B cell (primary cell): ENCODE results near the gene HESX1. TPM values are rescaled to one million over a fixed set of nuclear protein-coding genes. Genes with fewer than 3 reads are reported as not detected.

ENCODE experiments used
- ATAC-seq: fragments of 200-7000 bp; cut with Tn5 transposase; one replicate; pipeline ENCODE4 v1.10.0; 2021; ENCODE audit warnings: low read depth, mild to moderate bottlenecking, moderate number of reproducible peaks, moderate library complexity
- CTCF ChIA-PET: fragments of 350-600 bp; sonication (Branson Sonifier 250); formaldehyde crosslinking; loops from one replicate; lab custom pipeline; 2021; ENCODE audit warnings: antibody characterized with exemption, inconsistent platforms; lab: Charles Lee
- POLR2A ChIA-PET: fragments of 350-600 bp; sonication (Branson Sonifier 250); formaldehyde crosslinking; loops from one replicate; lab custom pipeline; 2021; ENCODE audit warnings: antibody characterized with exemption; lab: Charles Lee
- DNase-seq: peaks from one replicate; pipeline ENCODE4 v3.0.0; 2013
- H2AFZ ChIP-seq: 2 replicates; pipeline ENCODE4 v1.6.1; 2012; ENCODE audit warnings: mild to moderate bottlenecking, low read depth, low read length; ENCODE audit not compliant: insufficient read depth, poor library complexity, severe bottlenecking
- H3K27ac ChIP-seq, 2 donors: 1 replicate in 1 of 2; 2 replicates in 1 of 2; pipeline ENCODE4 v1.5.1; 2012 to 2013; ENCODE audit warnings: low read length in 2 of 2, mild to moderate bottlenecking in 2 of 2, moderate library complexity in 1 of 2
- H3K27me3 ChIP-seq, 4 experiments: fragments of 200-600 bp in 1 of 4; sonication (generic) in 1 of 4; replicated peaks in 1 of 4; 1 replicate in 2 of 4; 2 replicates in 2 of 4; pipeline versions ENCODE4 v1.6.1 to v1.7.0; 2013 to 2016; ENCODE audit warnings: low read length in 3 of 4, mild to moderate bottlenecking in 2 of 4, mixed read lengths in 1 of 4, moderate library complexity in 1 of 4; ENCODE audit not compliant: insufficient read depth in 4 of 4, control insufficient read depth in 3 of 4; ENCODE audit errors: control extremely low read depth in 1 of 4
- H3K36me3 ChIP-seq, 2 experiments: replicated peaks in 1 of 2; 1 replicate in 1 of 2; 2 replicates in 1 of 2; pipeline versions ENCODE4 v1.6.1 to v1.7.1; 2013; ENCODE audit warnings: low read length in 1 of 2; ENCODE audit not compliant: insufficient read depth in 2 of 2, control insufficient read depth in 1 of 2; ENCODE audit errors: control extremely low read depth in 1 of 2, extremely low read depth in 1 of 2
- H3K4me1 ChIP-seq, 2 donors: fragments of 200-600 bp in 1 of 2; sonication (generic) in 1 of 2; 1 replicate in 1 of 2; 2 replicates in 1 of 2; pipeline versions ENCODE4 v1.5.1 to v1.6.1; 2013 to 2017; ENCODE audit warnings: low read length in 2 of 2; ENCODE audit not compliant: control insufficient read depth in 2 of 2, insufficient read depth in 2 of 2
- H3K4me2 ChIP-seq: replicated peaks from 2 replicates; pipeline ENCODE3; 2012; ENCODE audit warnings: mild to moderate bottlenecking, low read depth, low read length; ENCODE audit not compliant: poor library complexity, severe bottlenecking
- H3K4me3 ChIP-seq, 5 experiments: fragments of 200-600 bp in 1 of 5; sonication (generic) in 1 of 5; 1 replicate in 3 of 5; 2 replicates in 2 of 5; pipeline versions ENCODE4 v1.5.1 to v1.7.0; 2011 to 2016; ENCODE audit warnings: low read length in 4 of 5, mild to moderate bottlenecking in 4 of 5, low read depth in 2 of 5, control low read depth in 1 of 5, moderate library complexity in 1 of 5; ENCODE audit not compliant: insufficient read depth in 1 of 5; ENCODE audit errors: control extremely low read depth in 1 of 5, extremely low read depth in 1 of 5
- H3K79me2 ChIP-seq: fragments of 200-600 bp; sonication (generic); one replicate; pipeline ENCODE4 v1.6.0; 2016; ENCODE audit warnings: low read length; ENCODE audit not compliant: control insufficient read depth, insufficient read depth
- H3K9ac ChIP-seq: fragments of 200-600 bp; sonication (generic); 2 replicates; pipeline ENCODE4 v1.6.1; 2017; ENCODE audit warnings: mild to moderate bottlenecking, low read length, moderate library complexity
- H3K9me3 ChIP-seq, 3 donors: one replicate each; pipeline versions ENCODE4 v1.6.1 to v1.7.1; 2013; ENCODE audit warnings: low read length in 2 of 3; ENCODE audit not compliant: control insufficient read depth in 2 of 3, insufficient read depth in 1 of 3; ENCODE audit errors: control extremely low read depth in 1 of 3
- H4K20me1 ChIP-seq: 2 replicates; pipeline ENCODE4 v1.6.0; 2012; ENCODE audit warnings: mild to moderate bottlenecking, low read length; ENCODE audit not compliant: insufficient read depth, control insufficient read depth, poor library complexity, severe bottlenecking
- H3K27ac Mint-ChIP-seq: one replicate; pipeline ENCODE4 v1.8.0; 2021; ENCODE audit warnings: mixed read lengths
- H3K27me3 Mint-ChIP-seq: one replicate; pipeline ENCODE4 v1.8.0; 2021; ENCODE audit warnings: mixed read lengths
- H3K4me1 Mint-ChIP-seq: one replicate; pipeline ENCODE4 v1.8.0; 2021; ENCODE audit warnings: mixed read lengths
- H3K4me3 Mint-ChIP-seq: one replicate; pipeline ENCODE4 v1.8.0; 2021; ENCODE audit warnings: mixed read lengths
- H3K9me3 Mint-ChIP-seq: one replicate; pipeline ENCODE4 v1.8.0; 2022; ENCODE audit warnings: mixed read lengths; ENCODE audit not compliant: insufficient read depth
- EZH2 ChIP-seq: IDR thresholded peaks from 2 replicates; pipeline ENCODE4 v1.6.1; 2012; ENCODE audit warnings: borderline replicate concordance, low read depth, mild to moderate bottlenecking, moderate library complexity, low read length; ENCODE audit not compliant: insufficient read depth, poor library complexity, severe bottlenecking
- WGBS: methylation state at CpG from one replicate; pipeline ENCODE4 v1.1.5; 2013; ENCODE audit warnings: missing lambda C conversion rate; ENCODE audit not compliant: insufficient coverage; 5-methylcytosine and 5-hydroxymethylcytosine counted together
- intact Hi-C: fragments of 100-400 bp; cut with micrococcal nuclease; formaldehyde crosslinking; loops from one replicate; pipeline ENCODE4 v1.10.0; 2022
- polyA plus RNA-seq: library from polyadenylated mRNA; depleted of rRNA; stranded (reverse); fragments of >200 nt; gene quantifications from 2 replicates; pipeline ENCODE4 v1.2.3, GENCODE V29; 2012
- total RNA-seq, 2 donors: library from RNA; stranded (reverse); fragments of 120-200 nt in 1 of 2; gene quantifications; 1 replicate in 1 of 2; 2 replicates in 1 of 2; pipeline versions ENCODE4 v1.2.3 to v1.2.4, GENCODE V29; 2013 to 2022
- TF ChIP-seq, protein P1 (sequence below): fragments of 200-600 bp; IDR thresholded peaks from one replicate; pipeline ENCODE4 v1.8.0; 2022; ENCODE audit warnings: antibody characterized with exemption, mild to moderate bottlenecking

The HESX1 gene
- total and polyA plus RNA-seq, 2 donors (not counting 1 experiment from before 2014, with no cell fraction given) = 0.39 to 2.1 TPM

DNA sequence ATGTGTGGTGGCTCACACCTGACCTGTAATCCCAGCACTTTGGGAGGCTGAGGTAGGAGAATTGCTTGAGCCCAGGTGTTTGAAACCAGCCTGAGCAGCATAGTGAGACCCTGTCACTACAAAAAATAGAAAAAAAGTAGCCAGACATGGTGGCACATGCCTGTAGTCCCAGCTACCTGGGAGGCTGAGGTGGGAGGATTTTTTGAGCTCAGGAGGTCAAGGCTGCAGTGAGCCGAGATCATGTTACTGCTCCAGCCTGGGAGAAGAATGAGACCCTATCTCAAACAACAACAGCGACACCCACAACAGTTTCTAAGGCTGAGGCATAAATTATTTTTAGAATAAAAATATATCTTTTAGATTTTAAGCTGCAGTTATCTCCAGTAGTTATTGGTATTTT lies 34.0 kb upstream of the HESX1 start:
- Mint-ChIP-seq H3K4me1 (peaks cover 51% of the 10 kb centered on the region), H3K27me3 (no peaks in the 10 kb centered on the region), H3K9me3 (no peaks in the 10 kb centered on the region), H3K27ac (peak overlapping the region; percentile 32), H3K4me3 (no peak overlapping the region)
- Histone ChIP-seq H3K27me3 (no peaks in the 10 kb centered on the region), H3K9me3 (no peaks in the 10 kb centered on the region), H3K9ac (no peak overlapping the region), H3K4me3 (no peak overlapping the region), H3K4me2 (peak overlapping the region; percentile 5), H3K79me2 (peaks cover 88% of the 10 kb centered on the region), H3K27ac (peak overlapping the region; percentile 76 to 92), H4K20me1 (no peaks in the 10 kb centered on the region), H3K36me3 (peaks cover 2 to 16% of the 10 kb centered on the region in 2 experiments), H2AFZ (no peak overlapping the region), H3K4me1 (peaks cover 35 to 38% of the 10 kb centered on the region in 2 donors)
- intact Hi-C loops = loop anchor here (10.0 kb wide), 1 partner anchor 321 kb away; the partner anchor contains the start of gene PDE12
- DNase-seq (no peak), ATAC-seq (no peak)
- TF ChIP-seq, protein P1, sequence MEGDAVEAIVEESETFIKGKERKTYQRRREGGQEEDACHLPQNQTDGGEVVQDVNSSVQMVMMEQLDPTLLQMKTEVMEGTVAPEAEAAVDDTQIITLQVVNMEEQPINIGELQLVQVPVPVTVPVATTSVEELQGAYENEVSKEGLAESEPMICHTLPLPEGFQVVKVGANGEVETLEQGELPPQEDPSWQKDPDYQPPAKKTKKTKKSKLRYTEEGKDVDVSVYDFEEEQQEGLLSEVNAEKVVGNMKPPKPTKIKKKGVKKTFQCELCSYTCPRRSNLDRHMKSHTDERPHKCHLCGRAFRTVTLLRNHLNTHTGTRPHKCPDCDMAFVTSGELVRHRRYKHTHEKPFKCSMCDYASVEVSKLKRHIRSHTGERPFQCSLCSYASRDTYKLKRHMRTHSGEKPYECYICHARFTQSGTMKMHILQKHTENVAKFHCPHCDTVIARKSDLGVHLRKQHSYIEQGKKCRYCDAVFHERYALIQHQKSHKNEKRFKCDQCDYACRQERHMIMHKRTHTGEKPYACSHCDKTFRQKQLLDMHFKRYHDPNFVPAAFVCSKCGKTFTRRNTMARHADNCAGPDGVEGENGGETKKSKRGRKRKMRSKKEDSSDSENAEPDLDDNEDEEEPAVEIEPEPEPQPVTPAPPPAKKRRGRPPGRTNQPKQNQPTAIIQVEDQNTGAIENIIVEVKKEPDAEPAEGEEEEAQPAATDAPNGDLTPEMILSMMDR = no peak
- TF ChIP-seq EZH2 = no peak
- CTCF ChIA-PET = interaction anchor here (0.7 to 1.8 kb wide), 3 partner anchors 12 to 133 kb away, joined by 3 to 7 read pairs (median 3); no protein-coding TSS in a partner anchor
- POLR2A ChIA-PET = no interaction called here
- no CpG with 5 or more reads among the region's 2 CpGs for WGBS

DNA sequence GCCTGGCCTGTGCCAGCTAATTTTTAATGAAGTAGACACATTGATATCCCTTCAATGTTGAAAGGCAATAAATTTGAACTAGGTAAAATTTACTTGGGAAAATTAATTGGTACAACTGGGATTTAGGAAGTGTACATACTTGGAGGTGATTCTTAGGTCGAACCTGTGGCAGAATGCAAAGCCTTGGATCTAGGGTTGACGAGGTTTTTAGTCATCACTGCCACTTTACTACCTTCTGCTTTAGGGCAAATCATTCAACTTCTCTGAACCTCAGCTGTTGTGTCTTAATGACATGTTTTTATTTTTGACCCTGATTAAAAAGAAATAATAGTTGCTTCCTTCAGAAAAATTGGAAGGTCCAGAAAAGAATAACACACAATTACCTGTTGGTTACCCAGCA lies 30.2 kb upstream of the HESX1 start:
- ChIA-PET CTCF (no interaction called here), POLR2A (interaction anchor here (0.7 to 0.8 kb wide), 2 partner anchors 9 to 11 kb away, joined by 3 to 5 read pairs; no protein-coding TSS in a partner anchor)
- no peak overlapping the region for H3K27ac ChIP-seq
- H3K4me1 ChIP-seq = peaks cover 35% of the 10 kb centered on the region in 2 donors
- H3K9me3 Mint-ChIP-seq = no peaks in the 10 kb centered on the region
- H3K4me1 Mint-ChIP-seq = peaks cover 52% of the 10 kb centered on the region
- H3K27me3 Mint-ChIP-seq = no peaks in the 10 kb centered on the region
- no peak overlapping the region for H3K4me2 ChIP-seq
- H3K9ac ChIP-seq = no peak overlapping the region
- H2AFZ ChIP-seq = no peak overlapping the region
- peaks cover 73% of the 10 kb centered on the region for H3K79me2 ChIP-seq
- peaks cover 0 to 2% of the 10 kb centered on the region in 2 experiments for H3K36me3 ChIP-seq
- TF ChIP-seq, protein P1 = no peak
- TF ChIP-seq EZH2 = no peak
- ATAC-seq (no peak), DNase-seq (no peak)
- H3K27ac Mint-ChIP-seq = no peak overlapping the region
- peak overlapping the region; percentile 19 for H3K4me3 Mint-ChIP-seq
- no peaks in the 10 kb centered on the region for H4K20me1 ChIP-seq
- H3K9me3 ChIP-seq = no peaks in the 10 kb centered on the region
- H3K27me3 ChIP-seq = no peaks in the 10 kb centered on the region
- no CpG with 5 or more reads among the region's 2 CpGs for WGBS
- intact Hi-C loops = loop anchor here (10.0 kb wide), 1 partner anchor 325 kb away; the partner anchor contains the start of gene PDE12
- H3K4me3 ChIP-seq = no peak overlapping the region
